ENCODE data around the gene INS.

INS gene

GRCh38 chr11:2207212-2207611 lies 46.2 kb upstream of the INS start:
- no peak for DNase-seq (ENCODE audit: low read depth)
- no peak overlapping the region for H3K4me3 ChIP-seq (ENCODE audit: control insufficient read depth, low read depth, low read length)
- no peak for TF ChIP-seq CTCF (IDR thresholded peaks at IDR 0.05; ENCODE audit: control insufficient read depth, insufficient read depth, low read depth, low read length, missing control alignments)

- H3K4me3 ChIP-seq (ENCODE audit: control insufficient read depth, low read depth, low read length), result no peak overlapping the region
- no peak for TF ChIP-seq CTCF (IDR thresholded peaks at IDR 0.05; ENCODE audit: control insufficient read depth, insufficient read depth, low read depth, low read length, missing control alignments)
- DNase-seq (ENCODE audit: low read depth), result no peak
These were observed 45.1 kb upstream of the INS start for GRCh38 chr11:2205981-2206690.

- TF ChIP-seq CTCF (IDR thresholded peaks at IDR 0.05; ENCODE audit: control insufficient read depth, insufficient read depth, low read depth, low read length, missing control alignments), result no peak
- DNase-seq (ENCODE audit: low read depth), result no peak
These were observed 44.3 kb upstream of the INS start for GRCh38 chr11:2205214-2205720.

GRCh38 chr11:2204361-2205213 lies 43.6 kb upstream of the INS start:
- no peak for DNase-seq (ENCODE audit: low read depth)
- H3K4me3 ChIP-seq (ENCODE audit: control insufficient read depth, low read depth, low read length), result no peak overlapping the region

More at GRCh38 chr11:2205214-2205720, 44.3 kb upstream of the INS start:
- no peak overlapping the region for H3K4me3 ChIP-seq (ENCODE audit: control insufficient read depth, low read depth, low read length)

GRCh38 chr11:2203440-2204259 lies 42.6 kb upstream of the INS start:
- no peak for TF ChIP-seq CTCF (IDR thresholded peaks at IDR 0.05; ENCODE audit: control insufficient read depth, insufficient read depth, low read depth, low read length, missing control alignments)
- H3K4me3 ChIP-seq (ENCODE audit: control insufficient read depth, low read depth, low read length), result no peak overlapping the region
- DNase-seq (ENCODE audit: low read depth), result no peak

More at GRCh38 chr11:2204361-2205213, 43.6 kb upstream of the INS start:
- no peak for TF ChIP-seq CTCF (IDR thresholded peaks at IDR 0.05; ENCODE audit: control insufficient read depth, insufficient read depth, low read depth, low read length, missing control alignments)

GRCh38 chr11:2202900-2203439 lies 42.0 kb upstream of the INS start:
- no peak for TF ChIP-seq CTCF (IDR thresholded peaks at IDR 0.05; ENCODE audit: control insufficient read depth, insufficient read depth, low read depth, low read length, missing control alignments)
- H3K4me3 ChIP-seq (ENCODE audit: control insufficient read depth, low read depth, low read length), result no peak overlapping the region
- no peak for DNase-seq (ENCODE audit: low read depth)
